Right lobe of liver (tissue), 6 donors: ENCODE results near the gene APMAP. TPM values are rescaled to one million over a fixed set of nuclear protein-coding genes. Genes with fewer than 3 reads are reported as not detected.
"Not testable (repeated sequence)": the region's sequence is repeated elsewhere in the genome, so short reads cannot be mapped to it uniquely, and the experiment has no call there.

Experiments used
- ATAC-seq, 4 donors: fragments of 200-7000 bp; cut with Tn5 transposase; one replicate each; pipeline ENCODE4 v1.9.1; 2020; ENCODE audit warnings: mild to moderate bottlenecking in 4 of 4, moderate library complexity in 4 of 4
- DNase-seq, 3 donors: peaks; one replicate each; pipeline ENCODE4 v3.0.0-alpha.2; 2020
- H3K27ac ChIP-seq, 3 donors: fragments of 200-600 bp; one replicate each; pipeline ENCODE4 v1.8.0; 2022
- H3K27me3 ChIP-seq, 2 donors: fragments of 200-600 bp; one replicate each; pipeline ENCODE4 v1.8.0; 2022
- H3K36me3 ChIP-seq, 4 donors: fragments of 200-600 bp; sonication (generic) in 1 of 4; one replicate each; pipeline versions ENCODE4 v1.5.1 to v1.8.0; 2017 to 2022; ENCODE audit warnings: control low read depth in 1 of 4
- H3K4me1 ChIP-seq, 4 donors: fragments of 200-600 bp; sonication (generic) in 1 of 4; one replicate each; pipeline versions ENCODE4 v1.5.1 to v1.8.0; 2017 to 2022; ENCODE audit warnings: control low read depth in 1 of 4
- H3K4me3 ChIP-seq, 3 donors: fragments of 200-600 bp; one replicate each; pipeline ENCODE4 v1.8.0; 2022
- H3K9me3 ChIP-seq, 4 donors: fragments of 200-600 bp; sonication (generic) in 1 of 4; one replicate each; pipeline versions ENCODE4 v1.5.1 to v1.8.0; 2017 to 2022; ENCODE audit warnings: control low read depth in 1 of 4
- CTCF ChIP-seq, 4 donors: fragments of 200-600 bp in 3 of 4; fragments of 450-650 bp in 1 of 4; IDR thresholded peaks; one replicate each; pipeline versions ENCODE4 v1.5.1 to v1.8.0; 2016 to 2022; ENCODE audit warnings: antibody characterized with exemption in 4 of 4, mild to moderate bottlenecking in 2 of 4
- WGBS: methylation state at CpG from one replicate; pipeline ENCODE4 v1.1.6; 2018; ENCODE audit warnings: low coverage, low lambda C conversion rate; ENCODE audit not compliant: insufficient coverage; ENCODE audit errors: missing lambda C conversion rate; 5-methylcytosine and 5-hydroxymethylcytosine counted together
- intact Hi-C, 2 donors: fragments of 100-400 bp; cut with DNase I; formaldehyde crosslinking; loops; one replicate each; pipeline versions ENCODE4 v1.11.2 to v1.14.1; 2022
- total RNA-seq, 6 experiments: library from RNA; depleted of rRNA in 2 of 6; stranded (reverse); fragments of >200 nt in 2 of 6; fragmentation: NEBNext Ultra II Directional in 3 of 6; extraction: Animal tissue kit (Norgen Biotek cat#: 25700) in 3 of 6; gene quantifications; one replicate each; pipeline versions ENCODE4 v1.1.0 to v1.2.4, GENCODE V29; 2016 to 2023
- donor health status: DM: no; HTN: yes; CAD: no.
- donor health status: DM: no; HTN: no; CAD: no.
- donor health status: DM: no; HTN: no; CAD: no.
- donor health status: DM: no; HTN: yes; CAD: no.
- donor health status: DM: no; HTN: yes; CAD: no.

APMAP gene
- total RNA-seq, 6 experiments from 2014 or later: 130 to 210 (median 140) TPM

DNA sequence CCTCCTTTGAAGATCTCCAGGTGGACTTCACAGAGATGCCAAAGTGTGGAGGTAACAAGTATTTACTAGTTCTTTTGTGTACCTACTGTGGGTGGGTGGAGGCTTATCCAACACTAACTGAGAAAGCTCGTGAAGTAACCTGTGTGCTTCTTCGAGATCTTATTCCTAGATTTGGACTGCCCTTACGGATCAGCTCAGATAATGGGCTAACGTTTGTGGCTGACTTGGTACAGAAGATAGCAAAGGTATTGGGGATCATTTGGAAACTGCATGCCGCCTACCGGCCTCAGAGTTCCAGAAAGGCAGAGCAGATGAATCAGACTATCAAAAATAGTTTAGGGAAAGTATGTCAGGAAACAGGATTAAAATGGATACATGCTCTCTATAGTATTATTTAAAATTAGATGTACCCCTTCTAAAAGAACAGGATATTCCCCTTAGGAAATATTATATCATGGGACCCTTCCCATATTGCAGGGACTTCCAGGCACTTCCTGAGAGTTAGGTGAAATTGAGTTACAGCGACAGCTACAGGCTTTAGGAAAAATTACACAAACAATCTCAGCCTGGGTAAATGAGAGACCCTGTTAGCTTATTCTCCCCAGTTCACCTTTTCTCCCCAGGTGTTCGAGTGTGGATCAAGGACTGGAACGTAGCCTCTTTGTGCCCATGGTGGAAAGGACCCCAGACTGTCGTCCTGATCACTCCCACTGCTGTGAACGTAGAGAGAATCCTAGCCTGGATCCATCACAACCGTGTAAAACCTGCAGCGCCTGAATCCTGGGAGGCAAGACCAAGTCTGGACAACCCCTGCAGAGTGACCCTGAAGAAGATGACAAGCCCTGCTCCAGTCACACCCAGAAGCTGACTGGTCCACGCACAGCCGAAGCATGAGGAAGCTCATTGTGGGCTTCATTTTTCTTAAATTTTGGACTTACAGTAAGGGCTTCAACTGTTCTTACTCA lies 61.5 kb downstream of the APMAP start:
- H3K36me3 ChIP-seq, H3K9me3 ChIP-seq, DNase-seq, ATAC-seq, H3K27me3 ChIP-seq, intact Hi-C loops, H3K4me1 ChIP-seq: not testable (repeated sequence)
- 51% methylated on average over 12 of the region's 15 CpGs for WGBS
- Histone ChIP-seq H3K27ac (peak overlapping the region in 2 of 3 donors; percentile 24 to 56), H3K4me3 (peak overlapping the region in 1 of 3 donors; percentile 10)
- peak; percentile 44 to 50 (median 48) for TF ChIP-seq CTCF (IDR thresholded peaks at IDR 0.05)

DNA sequence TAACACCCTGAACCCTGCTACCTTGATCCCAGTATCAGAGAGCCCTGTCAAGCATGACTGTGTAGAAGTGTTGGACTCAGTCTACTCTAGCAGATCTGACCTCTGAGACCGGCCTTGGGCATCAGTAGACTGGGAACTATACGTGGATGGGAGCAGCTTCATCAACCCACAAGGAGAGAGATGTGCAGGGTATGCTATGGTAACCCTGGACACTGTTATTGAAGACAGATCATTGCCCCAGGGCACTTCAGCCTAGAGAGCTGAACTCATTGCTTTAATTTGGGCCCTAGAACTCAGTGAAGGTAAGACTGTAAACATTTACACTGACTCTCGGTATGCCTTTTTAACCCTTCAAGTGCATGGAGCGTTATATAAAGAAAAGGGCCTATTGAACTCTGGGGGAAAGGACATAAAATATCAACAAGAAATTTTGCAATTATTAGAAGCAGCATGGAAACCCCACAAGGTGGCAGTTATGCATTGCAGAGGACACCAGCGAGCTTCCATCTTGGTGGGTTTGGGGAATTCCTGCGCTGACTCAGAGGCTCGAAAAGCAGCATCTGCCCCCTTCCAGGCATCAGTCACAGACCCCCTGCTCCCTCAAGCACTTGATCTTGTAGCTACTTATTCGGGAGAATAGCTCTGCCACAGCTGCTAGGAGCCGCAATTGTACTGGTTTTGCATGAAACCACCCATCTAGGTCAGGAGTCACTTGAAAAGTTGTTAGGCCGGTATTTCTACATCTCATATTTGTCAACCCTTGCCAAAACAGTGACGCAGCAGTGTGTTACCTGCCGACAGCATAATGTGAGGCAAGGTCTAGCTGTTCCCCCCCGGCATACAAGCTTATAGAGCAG lies 62.5 kb downstream of the APMAP start:
- WGBS: 32% methylated on average over 8 of the region's 13 CpGs
- H3K36me3 ChIP-seq, H3K4me1 ChIP-seq, intact Hi-C loops, H3K27me3 ChIP-seq, H3K9me3 ChIP-seq: not testable (repeated sequence)
- H3K27ac ChIP-seq: peak overlapping the region in 2 of 3 donors; percentile 24 to 56
- TF ChIP-seq CTCF (IDR thresholded peaks at IDR 0.05): peak in 2 of 4 donors; percentile 12 to 28
- DNase-seq (peak in 1 of 3 donors; percentile 75), ATAC-seq (peak; percentile 46 to 61 (median 54))
- H3K4me3 ChIP-seq: peak overlapping the region in 1 of 3 donors; percentile 10

GRCh38 chr20:24929259-24929658 lies 63.3 kb downstream of the APMAP start:
- H3K9me3 ChIP-seq, H3K4me1 ChIP-seq, intact Hi-C loops, DNase-seq, H3K27me3 ChIP-seq, ATAC-seq, H3K36me3 ChIP-seq, H3K27ac ChIP-seq, H3K4me3 ChIP-seq: not testable (repeated sequence)
- 88% methylated on average over 4 of the region's 5 CpGs for whole genome bisulfite sequencing

DNA sequence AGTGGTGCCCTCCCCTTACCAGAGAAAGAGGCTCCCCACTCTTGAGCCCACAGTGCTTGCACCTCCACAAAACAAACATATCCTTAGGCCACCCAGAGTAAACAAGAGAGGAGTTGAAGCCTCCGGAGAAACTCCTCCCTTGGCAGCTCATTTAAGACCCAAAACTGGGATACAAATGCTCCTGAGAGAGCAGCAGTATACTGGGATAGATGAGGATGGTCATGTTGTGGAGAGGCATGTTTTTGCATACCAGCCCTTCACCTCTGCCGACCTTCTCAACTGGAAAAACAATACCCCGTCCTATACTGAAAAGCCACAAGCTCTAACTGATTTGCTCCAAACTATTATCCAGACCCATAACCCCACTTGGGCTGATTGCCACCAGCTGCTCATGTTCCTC lies 71.8 kb downstream of the APMAP start:
- H3K4me1 ChIP-seq, H3K4me3 ChIP-seq, H3K27ac ChIP-seq, H3K36me3 ChIP-seq, ATAC-seq, DNase-seq, intact Hi-C loops, H3K9me3 ChIP-seq, H3K27me3 ChIP-seq: not testable (repeated sequence)
- WGBS: 64% methylated on average over 2 of the region's 3 CpGs

DNA sequence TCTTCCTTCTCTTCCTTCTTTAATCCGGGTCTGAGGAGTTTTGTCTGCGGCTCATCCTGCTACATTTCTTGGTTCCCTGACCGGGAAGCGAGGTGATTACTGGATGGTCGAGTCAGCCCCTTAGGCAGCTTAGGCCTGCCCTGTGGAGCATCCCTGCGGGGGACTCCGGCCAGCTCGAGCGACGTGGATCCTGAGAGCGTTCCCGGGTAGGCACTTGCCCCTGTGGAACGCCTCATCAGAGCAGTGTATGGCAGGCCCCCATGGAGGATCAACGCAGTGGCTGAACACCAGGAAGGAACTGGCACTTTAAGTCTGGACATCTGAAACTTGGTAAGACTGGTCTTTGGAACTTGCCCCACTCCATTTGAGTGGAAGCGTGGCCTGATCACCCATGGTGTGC lies 72.9 kb downstream of the APMAP start:
- not testable (repeated sequence) for H3K4me3 ChIP-seq, H3K27me3 ChIP-seq, H3K9me3 ChIP-seq, H3K36me3 ChIP-seq, ATAC-seq, H3K4me1 ChIP-seq, DNase-seq, H3K27ac ChIP-seq
- intact Hi-C loops: loop anchor here in 1 of 2 donors (10.0 kb wide), 1 partner anchor 755 kb away; no protein-coding TSS in a partner anchor
- WGBS: 69% methylated on average over 13 of the region's 15 CpGs
